Right lobe of liver (tissue), 4 donors: ENCODE data around the gene STX2.

ENCODE experiments used
- CTCF ChIP-seq, 4 donors: fragments of 200-600 bp in 3 of 4; fragments of 450-650 bp in 1 of 4; IDR thresholded peaks; one replicate each; pipeline versions ENCODE4 v1.5.1 to v1.8.0; 2016 to 2022; ENCODE audit warnings: antibody characterized with exemption in 4 of 4, mild to moderate bottlenecking in 2 of 4
- POLR2A ChIP-seq: fragments of 450-650 bp; IDR thresholded peaks from one replicate; pipeline ENCODE4 v1.6.1; 2017; ENCODE audit warnings: antibody characterized with exemption, mild to moderate bottlenecking
- donor health status: DM: no; HTN: no; CAD: no.
- donor health status: DM: no; HTN: no; CAD: no.
- donor health status: DM: no; HTN: yes; CAD: no.

- TF ChIP-seq CTCF (IDR thresholded peaks at IDR 0.05) (peak in 3 of 4 donors; percentile 18 to 33 (median 23)), POLR2A (no peak)
Observed at GRCh38 chr12:130838951-130839769, at the start of gene STX2.
